ENCODE results near the gene SHISA8.

DNA sequence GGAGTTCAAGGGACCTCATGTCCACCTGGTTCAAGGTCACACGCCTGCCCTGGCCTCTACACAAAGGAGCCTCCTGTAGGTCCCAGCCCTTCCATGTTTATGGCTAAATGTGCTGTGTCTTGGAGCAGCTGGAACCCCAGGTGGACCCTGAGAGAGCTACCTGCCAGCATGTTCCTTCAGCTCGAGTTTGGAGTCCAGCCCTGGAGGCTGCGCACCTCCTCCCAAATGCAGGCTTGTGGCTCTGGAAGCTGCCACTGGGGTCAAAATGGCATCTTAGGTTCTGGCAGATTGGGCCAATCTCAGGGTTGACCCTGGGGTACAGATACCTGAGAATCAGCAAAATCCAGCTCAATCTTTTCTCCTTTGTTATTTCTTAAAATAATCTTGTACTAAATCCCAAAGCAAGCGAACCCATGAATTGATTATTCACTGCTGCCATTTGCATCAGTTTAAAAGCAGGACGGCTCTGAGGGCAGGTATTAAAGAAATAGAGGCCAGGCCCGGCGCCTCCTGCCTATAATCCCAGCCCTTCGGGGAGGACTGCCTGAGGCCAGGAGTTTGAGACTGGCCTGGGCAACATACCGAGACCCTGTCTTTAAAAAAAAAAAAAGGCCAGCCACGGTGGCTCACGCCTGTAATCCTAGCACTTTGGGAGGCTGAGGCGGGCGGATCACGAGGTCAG is 8.9 kb upstream of the SHISA8 start:
- TF ChIP-seq POLR2A (IDR thresholded peaks at IDR 0.05; ENCODE audit: low read depth, low read length) (no peak), ZNF274 (IDR thresholded peaks at IDR 0.05; ENCODE audit: insufficient read depth, insufficient read length) (no peak), SMAD1 (IDR thresholded peaks at IDR 0.05; ENCODE audit: low read depth, partially characterized antibody) (peak; percentile 36), SRF (IDR thresholded peaks at IDR 0.05; ENCODE audit: low read depth in 2 of 2, low read length in 2 of 2) (no peak), EED (IDR thresholded peaks at IDR 0.05; ENCODE audit: low read depth) (no peak), ZSCAN29 (IDR thresholded peaks at IDR 0.05) (no peak)
- TF ChIP-seq, protein P1, sequence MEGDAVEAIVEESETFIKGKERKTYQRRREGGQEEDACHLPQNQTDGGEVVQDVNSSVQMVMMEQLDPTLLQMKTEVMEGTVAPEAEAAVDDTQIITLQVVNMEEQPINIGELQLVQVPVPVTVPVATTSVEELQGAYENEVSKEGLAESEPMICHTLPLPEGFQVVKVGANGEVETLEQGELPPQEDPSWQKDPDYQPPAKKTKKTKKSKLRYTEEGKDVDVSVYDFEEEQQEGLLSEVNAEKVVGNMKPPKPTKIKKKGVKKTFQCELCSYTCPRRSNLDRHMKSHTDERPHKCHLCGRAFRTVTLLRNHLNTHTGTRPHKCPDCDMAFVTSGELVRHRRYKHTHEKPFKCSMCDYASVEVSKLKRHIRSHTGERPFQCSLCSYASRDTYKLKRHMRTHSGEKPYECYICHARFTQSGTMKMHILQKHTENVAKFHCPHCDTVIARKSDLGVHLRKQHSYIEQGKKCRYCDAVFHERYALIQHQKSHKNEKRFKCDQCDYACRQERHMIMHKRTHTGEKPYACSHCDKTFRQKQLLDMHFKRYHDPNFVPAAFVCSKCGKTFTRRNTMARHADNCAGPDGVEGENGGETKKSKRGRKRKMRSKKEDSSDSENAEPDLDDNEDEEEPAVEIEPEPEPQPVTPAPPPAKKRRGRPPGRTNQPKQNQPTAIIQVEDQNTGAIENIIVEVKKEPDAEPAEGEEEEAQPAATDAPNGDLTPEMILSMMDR (IDR thresholded peaks at IDR 0.05 in 2 of 3, conservative IDR thresholded peaks at IDR 0.05 in 1 of 3; ENCODE audit: control insufficient read depth in 2 of 3, extremely low read depth in 1 of 3, insufficient read depth in 1 of 3, low read depth in 3 of 3, low read length in 3 of 3) = no peak
